Spleen (tissue), 7 donors: ENCODE data around the gene CNNM1.

ENCODE experiments used
- POLR2A ChIP-seq, 3 donors: fragments of 450-650 bp; IDR thresholded peaks; one replicate each; pipeline ENCODE4 v1.5.1; 2017; ENCODE audit warnings: antibody characterized with exemption in 3 of 3, mild to moderate bottlenecking in 1 of 3
- TF ChIP-seq, protein P1 (sequence below), 11 experiments: fragments of 200-600 bp in 7 of 11; fragments of 450-650 bp in 4 of 11; sonication (generic) in 4 of 11; IDR thresholded peaks in 8 of 11; conservative IDR thresholded peaks in 3 of 11; 1 replicate in 7 of 11; 2 replicates in 4 of 11; pipeline versions ENCODE4 v1.4.0 to v1.8.0; 2016 to 2021; ENCODE audit warnings: antibody characterized with exemption in 11 of 11, inconsistent platforms in 4 of 11, mild to moderate bottlenecking in 1 of 11
- donor health status: DM: no; HTN: no; CAD: no; lungs with moderate emphysema.
- donor health status: DM: no; HTN: no; CAD: no.
- donor health status: DM: no; HTN: no; CAD: no.

DNA sequence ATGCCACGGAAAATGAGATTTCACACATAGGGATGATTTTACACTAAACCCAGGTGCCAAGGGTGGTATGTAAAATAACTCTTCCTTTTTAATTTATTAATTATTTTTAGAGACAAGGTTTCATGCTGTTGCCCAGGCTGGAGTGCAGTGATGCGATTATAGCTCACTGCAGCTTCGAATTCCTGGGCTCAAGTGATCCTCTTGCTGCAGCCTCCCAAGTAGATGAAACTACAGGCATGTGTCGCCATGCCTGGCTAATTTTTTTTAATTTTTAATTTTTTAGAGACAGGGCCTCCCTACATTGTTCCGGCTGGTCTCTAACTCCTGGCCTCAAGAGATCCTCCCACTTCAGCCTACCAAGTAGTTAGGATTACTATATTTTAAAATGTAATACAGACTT is 2.3 kb upstream of the CNNM1 start:
- no peak for TF ChIP-seq POLR2A (IDR thresholded peaks at IDR 0.05)
- TF ChIP-seq, protein P1, sequence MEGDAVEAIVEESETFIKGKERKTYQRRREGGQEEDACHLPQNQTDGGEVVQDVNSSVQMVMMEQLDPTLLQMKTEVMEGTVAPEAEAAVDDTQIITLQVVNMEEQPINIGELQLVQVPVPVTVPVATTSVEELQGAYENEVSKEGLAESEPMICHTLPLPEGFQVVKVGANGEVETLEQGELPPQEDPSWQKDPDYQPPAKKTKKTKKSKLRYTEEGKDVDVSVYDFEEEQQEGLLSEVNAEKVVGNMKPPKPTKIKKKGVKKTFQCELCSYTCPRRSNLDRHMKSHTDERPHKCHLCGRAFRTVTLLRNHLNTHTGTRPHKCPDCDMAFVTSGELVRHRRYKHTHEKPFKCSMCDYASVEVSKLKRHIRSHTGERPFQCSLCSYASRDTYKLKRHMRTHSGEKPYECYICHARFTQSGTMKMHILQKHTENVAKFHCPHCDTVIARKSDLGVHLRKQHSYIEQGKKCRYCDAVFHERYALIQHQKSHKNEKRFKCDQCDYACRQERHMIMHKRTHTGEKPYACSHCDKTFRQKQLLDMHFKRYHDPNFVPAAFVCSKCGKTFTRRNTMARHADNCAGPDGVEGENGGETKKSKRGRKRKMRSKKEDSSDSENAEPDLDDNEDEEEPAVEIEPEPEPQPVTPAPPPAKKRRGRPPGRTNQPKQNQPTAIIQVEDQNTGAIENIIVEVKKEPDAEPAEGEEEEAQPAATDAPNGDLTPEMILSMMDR (IDR thresholded peaks at IDR 0.05 in 8 of 11, conservative IDR thresholded peaks at IDR 0.05 in 3 of 11), result no peak
